Activated T-helper 1 cell treated with anti-CD3 and anti-CD28 coated beads, Interleukin-12 subunit alpha, Interleukin-12 subunit beta, Interleukin-2, Interleukin-4 antibody, amounts not matched to agents 30 ng/mL and 10 ng/mL and 1 ng/mL, durations not matched to agents 14 hours and 24 hours and 36 hours (primary cell): Measurements from ENCODE around the gene RPS6KB2. TPM values are rescaled to one million over a fixed set of nuclear protein-coding genes. Genes with fewer than 3 reads are reported as not detected.
"Not testable (repeated sequence)": the region's sequence is repeated elsewhere in the genome, so short reads cannot be mapped to it uniquely, and the experiment has no call there.

Source experiments
- DNase-seq: peaks from one replicate; pipeline ENCODE4 v3.0.0; 2021; ENCODE audit warnings: low spot score
- H3K27ac Mint-ChIP-seq: one replicate; pipeline ENCODE4 v1.8.0; 2021; ENCODE audit warnings: mild to moderate bottlenecking, mixed read lengths
- H3K27me3 Mint-ChIP-seq: one replicate; pipeline ENCODE4 v1.8.0; 2022; ENCODE audit warnings: mild to moderate bottlenecking, moderate library complexity, mixed read lengths; ENCODE audit not compliant: insufficient read depth
- H3K36me3 Mint-ChIP-seq: one replicate; pipeline ENCODE4 v1.8.0; 2021; ENCODE audit warnings: low read depth, mixed read lengths
- H3K4me1 Mint-ChIP-seq: one replicate; pipeline ENCODE4 v1.8.0; 2021; ENCODE audit warnings: low read depth, mixed read lengths
- H3K4me3 Mint-ChIP-seq: one replicate; pipeline ENCODE4 v1.8.0; 2021; ENCODE audit warnings: mild to moderate bottlenecking, moderate library complexity, mixed read lengths
- H3K9me3 Mint-ChIP-seq: one replicate; pipeline ENCODE4 v1.8.0; 2021; ENCODE audit warnings: mixed read lengths
- intact Hi-C: fragments of 100-400 bp; cut with micrococcal nuclease; formaldehyde crosslinking; loops from one replicate; pipeline ENCODE4 v1.15.1; 2024
- total RNA-seq: library from RNA; stranded (reverse); gene quantifications from 2 replicates; pipeline ENCODE4 v1.2.3, GENCODE V29; 2022

Gene RPS6KB2
- total RNA-seq, 1 donor from 2014 or later, result 84.1 TPM

DNA sequence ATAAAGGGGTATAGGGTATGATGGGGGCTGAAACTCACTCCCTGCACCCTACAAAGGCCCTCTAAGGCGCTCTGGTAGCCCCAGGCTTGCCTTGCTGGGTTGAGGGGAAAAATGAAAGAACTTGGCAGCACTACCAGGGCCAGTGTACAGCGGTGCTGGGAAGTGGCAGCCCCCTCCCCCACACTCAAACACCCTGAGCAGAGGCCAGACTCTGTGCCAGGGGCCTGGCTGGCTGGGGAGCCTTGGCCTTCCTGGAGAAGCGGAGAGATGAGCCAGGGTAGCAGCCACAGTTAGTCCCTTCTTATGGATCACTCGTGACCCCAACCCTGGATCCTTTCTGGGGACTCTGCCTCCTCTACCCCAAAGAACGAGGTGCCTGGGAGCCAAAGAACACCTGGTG, 38.1 kb downstream of the RPS6KB2 start:
- Mint-ChIP-seq H3K27me3 (no peaks in the 10 kb centered on the region), H3K9me3 (no peaks in the 10 kb centered on the region), H3K36me3 (peaks cover 6% of the 10 kb centered on the region), H3K4me1 (peaks cover 26% of the 10 kb centered on the region), H3K27ac (peak overlapping the region; percentile 65), H3K4me3 (peak overlapping the region; percentile 91)
- intact Hi-C loops, result loop anchor here (5.0 kb wide), 1 partner anchor 114 kb away; the partner anchor contains the start of gene POLD4
- no peak for DNase-seq

DNA sequence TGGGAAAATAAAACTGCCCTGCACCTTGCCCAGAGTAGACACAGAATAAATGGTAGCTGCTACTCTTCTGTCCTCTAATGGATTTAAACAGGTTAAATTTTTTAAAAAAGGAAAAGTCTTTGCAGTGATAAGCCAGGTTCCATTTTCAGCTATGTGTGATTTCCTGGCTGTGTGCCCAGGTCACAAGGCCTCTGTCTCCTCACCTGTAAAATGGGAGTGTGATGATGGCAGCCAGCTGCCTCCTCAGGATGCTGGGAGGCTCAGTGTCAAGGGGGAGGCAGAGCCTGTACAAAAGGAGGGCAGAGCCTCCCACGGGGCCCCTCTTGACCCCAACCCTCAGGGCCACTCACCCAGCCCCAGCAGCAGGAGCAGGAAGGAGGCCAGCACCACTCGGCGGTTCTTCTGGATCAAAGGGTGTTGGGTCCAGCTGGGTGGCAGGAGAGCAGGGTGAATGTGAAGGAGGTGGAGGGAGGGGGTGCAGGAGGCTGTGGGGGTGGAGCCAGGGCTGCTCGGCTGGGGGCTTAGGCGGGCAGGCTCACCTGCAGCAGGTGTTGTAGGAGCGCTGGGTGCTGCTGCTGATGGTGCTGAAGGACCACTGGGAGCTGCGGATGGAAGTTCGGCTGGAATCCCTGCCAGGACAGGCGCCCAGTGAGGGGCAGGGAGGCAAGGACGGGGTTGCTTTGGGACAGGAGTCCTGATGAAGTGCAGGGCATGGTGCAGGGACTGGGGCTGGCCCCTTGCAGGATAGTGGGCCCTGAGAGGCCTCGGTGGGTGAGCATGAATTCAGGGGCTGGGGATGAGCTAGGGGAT, 38.9 kb downstream of the RPS6KB2 start:
- Mint-ChIP-seq H3K9me3 (no peaks in the 10 kb centered on the region), H3K36me3 (peaks cover 6% of the 10 kb centered on the region), H3K27me3 (no peaks in the 10 kb centered on the region), H3K4me1 (peaks cover 26% of the 10 kb centered on the region), H3K4me3 (peak overlapping the region; percentile 91), H3K27ac (peak overlapping the region; percentile 71)
- DNase-seq, result no peak
- intact Hi-C loops, result loop anchor here (5.0 kb wide), 1 partner anchor 115 kb away; the partner anchor contains the start of gene POLD4

DNA sequence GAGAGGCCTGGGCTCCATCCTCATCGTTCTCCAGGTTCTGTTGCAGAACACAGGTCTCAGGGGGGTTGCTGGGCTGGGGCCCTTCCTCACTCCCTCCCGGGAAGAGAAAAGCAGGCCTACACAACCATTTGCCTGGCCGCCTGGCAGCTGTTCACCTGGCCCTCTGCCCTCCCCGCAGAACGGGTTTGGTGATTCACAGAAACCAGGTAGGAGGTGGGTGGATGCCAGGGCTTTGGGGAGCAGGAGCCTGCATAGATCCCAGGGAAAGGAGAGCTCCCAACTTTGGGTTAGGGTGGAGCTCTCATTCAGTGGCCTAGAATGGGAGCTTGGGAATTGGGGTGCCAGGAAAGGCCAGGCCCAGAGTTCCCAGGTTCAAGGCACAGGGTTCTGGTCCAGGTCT, 39.8 kb downstream of the RPS6KB2 start:
- Mint-ChIP-seq H3K27me3 (no peaks in the 10 kb centered on the region), H3K27ac (peak overlapping the region; percentile 84), H3K4me1 (peaks cover 26% of the 10 kb centered on the region), H3K4me3 (peak overlapping the region; percentile 91), H3K9me3 (no peaks in the 10 kb centered on the region), H3K36me3 (peaks cover 6% of the 10 kb centered on the region)
- no peak for DNase-seq
- intact Hi-C loops, result loop anchor here (2.0 to 5.0 kb wide), 2 partner anchors 29 to 116 kb away; partner anchors contain the start of gene POLD4

DNA sequence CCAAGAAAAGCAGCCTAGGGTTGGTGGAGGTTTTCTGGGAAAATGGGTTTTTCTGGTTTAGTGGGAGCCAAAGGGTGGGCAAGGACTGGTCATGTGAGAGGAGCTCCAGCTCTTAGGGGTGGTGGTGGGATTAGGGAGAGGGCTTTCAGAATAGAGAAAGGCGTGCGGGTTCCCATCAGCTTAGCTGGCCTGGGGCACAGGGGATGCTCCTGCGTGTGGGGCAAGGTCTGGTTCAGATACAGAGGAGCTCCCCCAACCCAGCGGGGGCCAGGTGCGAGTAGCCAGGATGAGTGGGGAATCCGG, 40.1 kb downstream of the RPS6KB2 start:
- no peak for DNase-seq
- peak overlapping the region; percentile 84 for H3K27ac Mint-ChIP-seq
- peaks cover 6% of the 10 kb centered on the region for H3K36me3 Mint-ChIP-seq
- H3K4me1 Mint-ChIP-seq, result peaks cover 26% of the 10 kb centered on the region
- H3K4me3 Mint-ChIP-seq, result peak overlapping the region; percentile 91
- H3K27me3 Mint-ChIP-seq, result no peaks in the 10 kb centered on the region
- intact Hi-C loops, result loop anchor here (2.0 to 5.0 kb wide), 2 partner anchors 30 to 116 kb away; partner anchors contain the start of gene POLD4
- no peaks in the 10 kb centered on the region for H3K9me3 Mint-ChIP-seq

DNA sequence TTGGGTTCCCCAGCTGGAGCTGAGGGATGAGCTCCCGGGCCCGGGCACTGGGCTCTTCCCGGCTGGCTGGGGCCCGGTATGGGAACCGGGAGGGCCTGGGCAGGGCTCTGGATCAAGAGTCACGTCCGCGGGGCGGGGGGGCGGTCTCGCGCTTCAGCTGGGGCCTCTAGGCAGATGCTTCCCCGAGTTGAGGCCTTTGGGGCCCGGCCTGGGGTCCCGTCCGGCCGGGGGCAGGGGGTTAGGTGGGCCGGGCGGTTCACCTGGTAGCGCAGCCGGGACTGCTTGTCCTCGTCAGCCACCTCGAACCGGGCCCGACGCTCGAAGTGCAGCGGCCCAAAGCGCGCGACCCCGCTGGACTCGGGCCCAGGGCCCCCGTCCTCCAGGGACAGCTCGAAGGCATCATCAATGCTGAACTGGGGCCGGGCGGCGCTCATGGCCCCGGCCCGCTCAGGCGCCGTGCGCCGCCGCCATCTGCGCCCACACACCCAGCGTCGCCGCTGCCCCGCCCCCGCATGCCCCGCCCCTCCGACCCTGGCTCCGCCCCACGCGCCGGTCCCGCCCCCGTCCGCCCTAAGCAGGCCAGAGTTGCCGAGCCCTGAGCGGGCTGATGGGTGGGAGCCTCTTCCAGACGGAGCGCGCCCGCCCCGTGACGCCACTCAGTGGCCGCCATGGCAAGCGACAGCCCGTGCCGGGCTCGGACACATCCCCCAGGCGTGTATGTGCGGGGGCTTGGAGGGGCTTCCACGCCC, 40.6 kb downstream of the RPS6KB2 start, which contains the start of gene TMEM134:
Gene TMEM134 (minus strand): TSS at position 493 of the 749 bp plus-strand sequence. CDS start 59 bp downstream, at position 434.
- intact Hi-C loops, result loop anchor here (1.0 to 5.0 kb wide), 8 partner anchors 14 to 117 kb away; partner anchors contain the start of genes AIP, CDK2AP2, CORO1B and POLD4
- H3K27me3 Mint-ChIP-seq, result no peaks in the 10 kb centered on the region
- H3K4me1 Mint-ChIP-seq, result peaks cover 23% of the 10 kb centered on the region
- peak within 1 kb of the TSS; percentile 91 for H3K4me3 Mint-ChIP-seq
- H3K9me3 Mint-ChIP-seq, result no peaks in the 10 kb centered on the region
- peaks cover 6% of the 10 kb centered on the region for H3K36me3 Mint-ChIP-seq
- DNase-seq, result peak; percentile 88
- peak within 1 kb of the TSS; percentile 84 for H3K27ac Mint-ChIP-seq

DNA sequence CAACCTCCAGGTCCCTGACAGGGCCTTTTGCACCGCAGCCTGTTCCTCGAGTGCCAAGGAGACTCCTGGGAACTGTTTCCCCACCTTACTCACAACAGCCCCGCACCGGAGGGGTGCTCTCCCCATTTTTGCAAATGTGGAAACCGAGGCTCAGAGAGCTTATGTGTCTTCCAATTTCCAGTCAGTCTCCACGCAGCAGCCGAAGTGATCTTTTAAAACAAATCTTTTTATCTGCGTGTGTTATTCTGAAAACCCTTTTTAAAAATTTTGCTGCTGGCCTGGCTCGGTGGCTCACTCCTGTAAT, 41.2 kb downstream of the RPS6KB2 start:
- DNase-seq, result no peak
- Mint-ChIP-seq H3K36me3 (peaks cover 6% of the 10 kb centered on the region), H3K27ac (peak overlapping the region; percentile 48), H3K4me1 (peaks cover 17% of the 10 kb centered on the region), H3K9me3 (no peaks in the 10 kb centered on the region), H3K4me3 (peak overlapping the region; percentile 76), H3K27me3 (no peaks in the 10 kb centered on the region)
- intact Hi-C loops, result loop anchor here (1.0 to 5.0 kb wide), 8 partner anchors 14 to 117 kb away; partner anchors contain the start of genes AIP, CDK2AP2, CORO1B and POLD4

DNA sequence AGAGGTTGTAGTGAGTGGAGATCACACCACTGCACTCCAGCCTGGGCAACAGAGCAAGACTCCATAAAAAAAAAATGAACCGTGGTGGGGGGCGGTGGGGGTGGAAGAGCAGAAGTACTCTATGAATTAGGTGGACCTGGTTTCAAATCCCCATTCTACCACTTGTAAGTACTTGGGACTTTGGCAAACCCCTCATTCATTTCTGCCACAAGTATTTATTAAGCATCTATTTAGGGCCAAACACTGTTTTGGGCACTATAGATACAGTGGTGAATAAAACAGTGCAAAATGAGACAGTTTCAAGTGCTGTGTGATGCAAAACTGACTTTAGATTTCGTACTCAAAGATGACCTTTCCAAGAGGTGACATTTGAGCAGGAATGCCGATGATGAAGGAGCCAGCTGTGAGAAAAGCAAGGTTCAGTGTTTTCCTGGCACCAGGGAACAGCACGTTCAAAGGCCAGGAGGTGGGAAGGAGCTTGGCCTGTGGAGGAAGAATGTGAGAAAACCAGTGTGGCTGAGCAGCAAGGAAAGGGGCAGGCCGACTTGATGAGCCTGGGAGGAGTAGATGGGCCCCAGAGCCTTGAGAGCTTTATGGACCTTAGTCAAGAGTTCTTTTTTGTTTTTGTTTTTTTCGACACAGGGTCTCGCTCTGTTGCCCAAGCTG, 42.2 kb downstream of the RPS6KB2 start:
- Mint-ChIP-seq H3K9me3 (no peaks in the 10 kb centered on the region), H3K27me3 (no peaks in the 10 kb centered on the region), H3K4me3 (peak overlapping the region; percentile 76), H3K36me3 (peaks cover 3% of the 10 kb centered on the region), H3K27ac (no peak overlapping the region), H3K4me1 (peaks cover 13% of the 10 kb centered on the region)
- no peak for DNase-seq
- intact Hi-C loops, result no loop called here

DNA sequence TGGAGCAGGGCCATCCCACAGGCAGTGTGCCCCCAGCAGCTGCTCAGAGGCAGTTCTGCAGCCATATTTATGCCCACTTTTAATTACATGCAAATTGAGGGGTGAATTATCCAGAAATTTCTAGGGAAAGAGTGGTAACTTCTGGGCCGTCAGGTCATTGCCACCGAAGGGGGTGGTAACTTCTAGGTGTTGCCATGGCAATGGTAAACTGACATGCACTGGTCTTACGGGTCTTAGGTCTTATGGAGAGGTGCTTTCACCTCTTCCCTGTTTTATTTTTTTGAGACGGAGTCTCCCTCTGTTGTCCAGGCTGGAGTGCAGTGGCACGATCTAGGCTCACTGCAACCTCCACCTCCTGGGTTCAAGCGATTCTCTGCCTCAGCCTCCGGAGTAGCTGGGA, 44.6 kb downstream of the RPS6KB2 start:
- Mint-ChIP-seq H3K27me3 (peaks cover 3% of the 10 kb centered on the region), H3K9me3 (no peaks in the 10 kb centered on the region), H3K36me3 (no peaks in the 10 kb centered on the region), H3K4me3 (no peak overlapping the region), H3K27ac (no peak overlapping the region), H3K4me1 (peaks cover 6% of the 10 kb centered on the region)
- no peak for DNase-seq
- intact Hi-C loops, result no loop called here

DNA sequence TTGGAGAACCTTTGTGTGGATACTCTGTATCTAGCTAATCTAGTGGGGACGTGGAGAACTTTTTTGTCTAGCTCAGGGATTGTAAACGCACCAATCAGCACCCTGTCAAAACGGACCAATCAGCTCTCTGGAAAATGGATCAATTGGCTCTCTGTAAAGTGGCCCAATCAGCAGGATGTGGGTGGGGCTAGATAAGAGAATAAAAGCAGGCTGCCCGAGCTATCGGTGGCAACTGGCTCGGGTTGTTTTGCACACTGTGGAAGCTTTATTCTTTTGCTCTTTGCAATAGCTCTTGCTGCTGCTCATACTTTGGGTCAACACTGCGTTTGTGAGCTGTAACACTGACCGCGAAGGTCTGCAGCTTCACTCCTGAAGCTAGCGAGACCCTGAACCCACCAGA, 48.4 kb downstream of the RPS6KB2 start:
- H3K9me3 Mint-ChIP-seq, H3K27me3 Mint-ChIP-seq, DNase-seq, H3K36me3 Mint-ChIP-seq, intact Hi-C loops, H3K27ac Mint-ChIP-seq, H3K4me1 Mint-ChIP-seq, H3K4me3 Mint-ChIP-seq: not testable (repeated sequence)

DNA sequence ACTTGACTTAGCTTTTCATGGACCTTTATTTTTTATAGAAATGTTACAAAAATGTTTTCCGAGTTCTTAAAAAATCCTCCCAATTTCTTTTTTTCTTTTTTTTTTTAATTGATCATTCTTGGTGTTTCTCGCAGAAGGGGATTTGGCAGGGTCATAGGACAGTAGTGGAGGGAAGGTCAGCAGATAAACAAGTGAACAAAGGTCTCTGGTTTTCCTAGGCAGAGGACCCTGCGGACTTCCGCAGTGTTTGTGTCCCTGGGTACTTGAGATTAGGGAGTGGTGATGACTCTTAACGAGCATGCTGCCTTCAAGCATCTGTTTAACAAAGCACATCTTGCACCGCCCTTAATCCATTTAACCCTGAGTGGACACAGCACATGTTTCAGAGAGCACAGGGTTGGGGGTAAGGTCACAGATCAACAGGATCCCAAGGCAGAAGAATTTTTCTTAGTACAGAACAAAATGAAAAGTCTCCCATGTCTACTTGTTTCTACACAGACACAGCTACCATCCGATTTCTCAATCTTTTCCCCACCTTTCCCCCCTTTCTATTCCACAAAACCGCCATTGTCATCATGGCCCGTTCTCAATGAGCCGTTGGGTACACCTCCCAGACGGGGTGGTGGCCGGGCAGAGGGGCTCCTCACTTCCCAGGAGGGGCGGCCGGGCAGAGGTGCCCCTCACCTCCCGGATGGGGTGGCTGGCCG, 49.2 kb downstream of the RPS6KB2 start:
- H3K9me3 Mint-ChIP-seq, H3K36me3 Mint-ChIP-seq, H3K4me3 Mint-ChIP-seq, H3K4me1 Mint-ChIP-seq, DNase-seq, H3K27ac Mint-ChIP-seq, H3K27me3 Mint-ChIP-seq, intact Hi-C loops: not testable (repeated sequence)

DNA sequence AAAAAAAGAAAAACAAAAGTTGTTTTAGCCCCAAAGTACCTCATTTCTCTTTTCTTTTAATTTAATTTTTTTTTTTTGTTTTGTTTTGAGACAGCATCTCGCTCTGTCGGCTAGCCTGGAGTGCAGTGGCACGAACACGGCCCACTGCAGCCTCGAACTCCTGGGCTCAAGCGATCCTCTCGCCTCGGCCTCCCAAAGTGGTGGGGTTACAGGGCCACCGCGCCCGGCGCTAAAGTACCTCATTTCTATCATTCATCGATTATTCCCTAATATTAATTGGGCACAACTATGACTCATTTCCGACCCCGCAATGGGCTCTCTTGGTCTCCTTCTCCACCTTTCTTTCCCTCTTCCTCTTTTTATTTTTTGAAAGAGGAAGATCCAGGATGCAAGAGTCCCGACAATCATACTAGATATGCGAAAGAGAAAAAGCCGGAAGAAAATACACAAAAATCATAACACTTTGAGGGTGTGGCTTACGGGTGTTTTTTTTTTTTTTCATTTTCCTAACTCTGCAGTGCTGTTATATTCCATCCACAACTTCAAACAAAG, 54.1 kb downstream of the RPS6KB2 start:
- Mint-ChIP-seq H3K4me3 (peak overlapping the region; percentile 94), H3K36me3 (peaks cover 20% of the 10 kb centered on the region), H3K4me1 (peaks cover 47% of the 10 kb centered on the region), H3K27ac (peak overlapping the region; percentile 100), H3K27me3 (peaks cover 7% of the 10 kb centered on the region), H3K9me3 (no peaks in the 10 kb centered on the region)
- intact Hi-C loops, result loop anchor here (5.0 kb wide), 1 partner anchor 525 kb away; the partner anchor contains the start of gene PC
- no peak for DNase-seq
